Keratinocyte (primary cell): ENCODE results near the gene CAPN5. TPM values are rescaled to one million over a fixed set of nuclear protein-coding genes. Genes with fewer than 3 reads are reported as not detected.
A peak's percentile ranks its signal among the peaks of the same experiment; 100 is the strongest.
"Not testable (repeated sequence)": the region's sequence is repeated elsewhere in the genome, so short reads cannot be mapped to it uniquely, and the experiment has no call there.

Source experiments
- DNase-seq: peaks from one replicate; pipeline ENCODE4 v3.0.0-alpha.2; 2011; ENCODE audit warnings: low read depth, missing footprints, low spot score
- FAIRE-seq: peaks from 2 replicates; lab custom pipeline; 2011; peaks lifted over from hg19 to GRCh38; lab: Jason Lieb, UNC
- H2AFZ ChIP-seq: 2 replicates; pipeline ENCODE4 v1.6.0; 2012; ENCODE audit warnings: low read length, control low read depth, inconsistent platforms; ENCODE audit not compliant: control insufficient read depth
- H3K27ac ChIP-seq: 2 replicates; pipeline ENCODE4 v1.5.1; 2011; ENCODE audit warnings: low read length; ENCODE audit not compliant: control insufficient read depth, insufficient read depth
- H3K27me3 ChIP-seq: 3 replicates; pipeline ENCODE4 v1.6.0; 2011; ENCODE audit warnings: low read length; ENCODE audit not compliant: control insufficient read depth, insufficient read depth; ENCODE audit errors: extremely low read depth
- H3K36me3 ChIP-seq, 2 experiments: 2 replicates in 1 of 2; 3 replicates in 1 of 2; pipeline ENCODE4 v1.5.1; 2011; ENCODE audit warnings: low read length in 2 of 2, mild to moderate bottlenecking in 1 of 2; ENCODE audit not compliant: control insufficient read depth in 2 of 2, insufficient read depth in 2 of 2; ENCODE audit errors: extremely low read depth in 1 of 2
- H3K4me1 ChIP-seq: 3 replicates; pipeline ENCODE4 v1.5.1; 2011; ENCODE audit warnings: low read length; ENCODE audit not compliant: control insufficient read depth, insufficient read depth; ENCODE audit errors: extremely low read depth
- H3K4me2 ChIP-seq: 3 replicates; pipeline ENCODE4 v1.6.0; 2011; ENCODE audit warnings: low read depth, low read length; ENCODE audit not compliant: control insufficient read depth, insufficient read depth; ENCODE audit errors: extremely low read depth
- H3K4me3 ChIP-seq, 3 experiments: fragments of 200-600 bp in 1 of 3; sonication (generic) in 1 of 3; 2 replicates in 2 of 3; 3 replicates in 1 of 3; pipeline ENCODE4 v1.5.1; 2011 to 2016; ENCODE audit warnings: low read length in 3 of 3, mild to moderate bottlenecking in 3 of 3, control low read depth in 2 of 3, inconsistent platforms in 1 of 3, low read depth in 1 of 3, mixed read lengths in 1 of 3, mixed run types in 1 of 3, moderate library complexity in 1 of 3; ENCODE audit not compliant: control insufficient read depth in 2 of 3, insufficient read depth in 2 of 3; ENCODE audit errors: extremely low read depth in 1 of 3
- H3K79me2 ChIP-seq: 2 replicates; pipeline ENCODE4 v1.6.0; 2012; ENCODE audit warnings: low read length; ENCODE audit not compliant: control insufficient read depth, insufficient read depth
- H3K9ac ChIP-seq: 3 replicates; pipeline ENCODE4 v1.6.0; 2011; ENCODE audit warnings: low read length; ENCODE audit not compliant: control insufficient read depth, insufficient read depth; ENCODE audit errors: extremely low read depth
- H3K9me1 ChIP-seq: 3 replicates; pipeline ENCODE4 v1.6.0; 2011; ENCODE audit warnings: low read length; ENCODE audit not compliant: control insufficient read depth, insufficient read depth; ENCODE audit errors: extremely low read depth
- H3K9me3 ChIP-seq: 2 replicates; pipeline ENCODE4 v1.5.1; 2012; ENCODE audit warnings: low read depth, low read length; ENCODE audit not compliant: control insufficient read depth
- H4K20me1 ChIP-seq: 3 replicates; pipeline ENCODE4 v1.6.0; 2011; ENCODE audit warnings: low read length; ENCODE audit not compliant: control insufficient read depth, insufficient read depth; ENCODE audit errors: extremely low read depth
- CTCF ChIP-seq, 3 experiments: IDR thresholded peaks in 1 of 3; conservative IDR thresholded peaks in 1 of 3; optimal IDR thresholded peaks in 1 of 3; 2 replicates in 2 of 3; 3 replicates in 1 of 3; pipeline versions ENCODE3 to v1.5.1; 2011; ENCODE audit warnings: low read length in 3 of 3, mild to moderate bottlenecking in 3 of 3, moderate library complexity in 2 of 3, control low read depth in 1 of 3, inconsistent platforms in 1 of 3; ENCODE audit not compliant: insufficient read depth in 2 of 3; ENCODE audit errors: extremely low read depth in 1 of 3
- EZH2 ChIP-seq: IDR thresholded peaks from one replicate; pipeline ENCODE4 v1.6.1; 2012; ENCODE audit warnings: inconsistent platforms, mild to moderate bottlenecking, low read length, moderate library complexity
- dilution Hi-C: fragments of 300-500 bp; cut with MboI; formaldehyde crosslinking; loops from one replicate; pipeline ENCODE4 v1.7.0; 2020; ENCODE audit warnings: low sequenced_read_pairs; ENCODE audit not compliant: extremely low pct_ligation_motif_present
- polyA plus RNA-seq, 5 experiments: library from polyadenylated mRNA; depleted of rRNA in 3 of 5; stranded (reverse) in 3 of 5; stranded (forward) in 1 of 5; unstranded in 1 of 5; fragments of >200 nt; gene quantifications; 1 replicate in 1 of 5; 2 replicates in 3 of 5; 3 replicates in 1 of 5; pipeline versions ENCODE4 v1.2.1 to v1.2.3, GENCODE V29; 2011 to 2012; ENCODE audit warnings: missing spikeins in 2 of 5, low read depth in 1 of 5, low replicate concordance in 1 of 5

Gene CAPN5
- polyA plus RNA-seq, 1 donor (not counting 4 experiments of a cell fraction or from before 2014, with no cell fraction given) = 1.2 TPM

- no peak for TF ChIP-seq EZH2
- TF ChIP-seq CTCF (optimal IDR thresholded peaks at IDR 0.05 in 1 of 3, IDR thresholded peaks at IDR 0.05 in 1 of 3, conservative IDR thresholded peaks at IDR 0.05 in 1 of 3; ENCODE audit: extremely low read depth in 1 of 3, insufficient read depth in 2 of 3, low read length in 3 of 3) = peak; percentile 85 to 95 (median 90)
- Histone ChIP-seq H3K9me1 (no peaks in the 10 kb centered on the region), H3K27ac (no peak overlapping the region), H4K20me1 (no peaks in the 10 kb centered on the region), H3K36me3 (no peaks in the 10 kb centered on the region), H3K4me1 (peaks cover 13% of the 10 kb centered on the region), H3K4me3 (peak overlapping the region in 2 of 3 experiments; percentile 19 to 34), H3K9ac (no peak overlapping the region), H2AFZ (peak overlapping the region; percentile 70), H3K4me2 (peak overlapping the region; percentile 74), H3K9me3 (no peaks in the 10 kb centered on the region), H3K79me2 (no peaks in the 10 kb centered on the region), H3K27me3 (no peaks in the 10 kb centered on the region)
- no peak for DNase-seq
- dilution Hi-C loops = no loop called here
- FAIRE-seq = no peak
Measured at GRCh38 chr11:77046060-77046501, 20.7 kb upstream of the CAPN5 start.

- Histone ChIP-seq H3K9ac (peak overlapping the region; percentile 49), H3K4me3 (peak overlapping the region; percentile 23 to 58 (median 55)), H2AFZ (peak overlapping the region; percentile 57), H3K4me1 (peaks cover 13% of the 10 kb centered on the region), H3K27ac (no peak overlapping the region), H3K9me3 (no peaks in the 10 kb centered on the region), H4K20me1 (no peaks in the 10 kb centered on the region), H3K79me2 (no peaks in the 10 kb centered on the region), H3K9me1 (no peaks in the 10 kb centered on the region), H3K36me3 (no peaks in the 10 kb centered on the region), H3K4me2 (peak overlapping the region; percentile 85), H3K27me3 (no peaks in the 10 kb centered on the region)
- no peak for TF ChIP-seq EZH2
- peak; percentile 10 to 49 (median 45) for TF ChIP-seq CTCF (optimal IDR thresholded peaks at IDR 0.05 in 1 of 3, IDR thresholded peaks at IDR 0.05 in 1 of 3, conservative IDR thresholded peaks at IDR 0.05 in 1 of 3; ENCODE audit: extremely low read depth in 1 of 3, insufficient read depth in 2 of 3, low read length in 3 of 3)
- FAIRE-seq (peak; percentile 9), DNase-seq (peak; percentile 73)
- dilution Hi-C loops = no loop called here
Measured at GRCh38 chr11:77047007-77047927, 19.5 kb upstream of the CAPN5 start.

- H3K4me2 ChIP-seq, H4K20me1 ChIP-seq, DNase-seq, H3K9me3 ChIP-seq, H3K27ac ChIP-seq, H2AFZ ChIP-seq, H3K79me2 ChIP-seq, H3K9ac ChIP-seq, FAIRE-seq, dilution Hi-C loops, H3K27me3 ChIP-seq, H3K4me3 ChIP-seq, H3K9me1 ChIP-seq, H3K36me3 ChIP-seq: not testable (repeated sequence)
- H3K4me1 ChIP-seq = peaks cover 13% of the 10 kb centered on the region
Measured at GRCh38 chr11:77047928-77048446, 18.8 kb upstream of the CAPN5 start.
